ENCODE data around the gene SPNS2. TPM values are rescaled to one million over a fixed set of nuclear protein-coding genes. Genes with fewer than 3 reads are reported as not detected.

The SPNS2 gene
- polyA plus RNA-seq, 3 donors: 0.23 to 0.33 TPM; not detected in 1

GRCh38 chr17:4588391-4588790, 89.7 kb downstream of the SPNS2 start:
- peak overlapping the region in 1 of 2 donors; percentile 33 for H3K4me3 Mint-ChIP-seq
- H3K27ac Mint-ChIP-seq: peak overlapping the region in 1 of 7 donors; percentile 5
- no peak overlapping the region for H3K4me3 ChIP-seq (replicated peaks in 1 of 3; ENCODE audit: low read depth in 2 of 3, low read length in 3 of 3)
- H3K4me1 Mint-ChIP-seq: peaks cover 3% of the 10 kb centered on the region
- H3K9me3 Mint-ChIP-seq: peaks cover 0 to 4% (median 3%) of the 10 kb centered on the region in 7 donors
- peaks cover 5 to 10% of the 10 kb centered on the region in 2 donors for H3K4me1 ChIP-seq (ENCODE audit: control insufficient read depth in 1 of 2, insufficient read depth in 2 of 2, low read length in 2 of 2)
- H3K27me3 ChIP-seq (ENCODE audit: control insufficient read depth in 2 of 2, insufficient read depth in 2 of 2, low read length in 2 of 2): peaks cover 12 to 36% of the 10 kb centered on the region in 2 donors
- no peaks in the 10 kb centered on the region for H3K79me2 ChIP-seq (ENCODE audit: insufficient read depth, low read length)
- H3K27me3 Mint-ChIP-seq (ENCODE audit: low read depth in 3 of 3): peaks cover 40 to 52% (median 41%) of the 10 kb centered on the region in 3 donors
- no peak overlapping the region for H3K9ac ChIP-seq (ENCODE audit: insufficient read depth, low read length, poor library complexity, severe bottlenecking)
- peaks cover 0 to 1% of the 10 kb centered on the region in 2 donors for H3K36me3 Mint-ChIP-seq
- peaks cover 0 to 10% of the 10 kb centered on the region in 2 donors for H3K9me3 ChIP-seq (replicated peaks in 1 of 2; ENCODE audit: control insufficient read depth in 1 of 2, insufficient read depth in 1 of 2, low read length in 2 of 2)
- H4K20me1 ChIP-seq (ENCODE audit: insufficient read depth, low read length): no peaks in the 10 kb centered on the region
- H3K4me2 ChIP-seq (replicated peaks; ENCODE audit: extremely low read depth, low read length, poor library complexity, severe bottlenecking): no peak overlapping the region
- no peaks in the 10 kb centered on the region for H3K36me3 ChIP-seq (replicated peaks in 1 of 2; ENCODE audit: control insufficient read depth in 1 of 2, insufficient read depth in 2 of 2, low read length in 2 of 2)
- intact Hi-C loops (cut with micrococcal nuclease): no loop called here
- WGBS (ENCODE audit: insufficient coverage): 80% methylated on average over 9 of the region's 11 CpGs
- no peak for TF ChIP-seq CTCF (IDR thresholded peaks at IDR 0.05)
- no peak for DNase-seq
- no peak overlapping the region for H3K27ac ChIP-seq (ENCODE audit: low read depth in 1 of 2, low read length in 2 of 2)
- no peak overlapping the region for H2AFZ ChIP-seq (ENCODE audit: insufficient read depth, low read depth, low read length, poor library complexity, severe bottlenecking)

Other genes with a start within 250 kb of the SPNS2 start
- 10 to 100 TPM; 13.5 to 46.1 (median 21.7) TPM for gene ANKFY1, start 234.9 kb upstream of the SPNS2 start, polyA plus RNA-seq
- 10 to 100 TPM; 18.3 to 41.4 (median 29.3) TPM for gene UBE2G1, start 132.2 kb upstream of the SPNS2 start, polyA plus RNA-seq
- 1 to 10 TPM; 2.3 to 5.7 (median 4.5) TPM for gene SPNS3, start 64.9 kb upstream of the SPNS2 start, polyA plus RNA-seq
- 10 to 100 TPM in 1 of 3 donors, 1 to 10 TPM in 2; 4.2 to 22.3 (median 5.3) TPM for gene MYBBP1A, start 56.5 kb downstream of the SPNS2 start, polyA plus RNA-seq
- gene GGT6, start 61.7 kb downstream of the SPNS2 start, polyA plus RNA-seq: not detected
- under 1 TPM in 1 of 3 donors, not detected in 2; 0.08 TPM for gene SMTNL2, start 85.6 kb downstream of the SPNS2 start, polyA plus RNA-seq
- gene ALOX15, start 142.8 kb downstream of the SPNS2 start, polyA plus RNA-seq: under 1 TPM in 2 of 3 donors, not detected in 1; 0.05 to 0.13 TPM
- gene PELP1, start 205.3 kb downstream of the SPNS2 start, polyA plus RNA-seq: 10 to 100 TPM in 1 of 3 donors, 1 to 10 TPM in 2; 1.3 to 11.2 (median 2.6) TPM
- 100 to 1,000 TPM; 134 to 760 (median 150) TPM for gene ARRB2, start 211.8 kb downstream of the SPNS2 start, polyA plus RNA-seq
- gene MED11, start 232.5 kb downstream of the SPNS2 start, polyA plus RNA-seq: 10 to 100 TPM; 22.1 to 35.7 (median 25.5) TPM
- gene ZMYND15, start 241.0 kb downstream of the SPNS2 start, polyA plus RNA-seq: 10 to 100 TPM in 1 of 3 donors, 1 to 10 TPM in 1, under 1 TPM in 1; 0.97 to 13.6 (median 1.2) TPM
- 100 to 1,000 TPM in 2 of 3 donors, 10 to 100 TPM in 1; 68.1 to 204 (median 103) TPM for gene CXCL16, start 241.0 kb downstream of the SPNS2 start, polyA plus RNA-seq